GM12878 (cell line): ENCODE data around the gene PPP2R3C. TPM values are rescaled to one million over a fixed set of nuclear protein-coding genes. Genes with fewer than 3 reads are reported as not detected.

Experiments
- BMI1 ChIP-seq: fragments of 450-650 bp; IDR thresholded peaks from 2 replicates; pipeline ENCODE4 v1.6.1; 2016; ENCODE audit warnings: mild to moderate bottlenecking, moderate library complexity, borderline replicate concordance
- CBX5 ChIP-seq: sonication (generic); IDR thresholded peaks from 2 replicates; pipeline ENCODE4 v1.6.1; 2016; ENCODE audit warnings: low read depth, moderate library complexity, mild to moderate bottlenecking, inconsistent platforms
- ETV6 ChIP-seq, 2 experiments: fragments of 450-650 bp in 1 of 2; IDR thresholded peaks in 1 of 2; conservative IDR thresholded peaks in 1 of 2; 2 replicates each; pipeline ENCODE4 v1.6.1; 2014; ENCODE audit warnings: antibody characterized with exemption in 1 of 2, borderline replicate concordance in 1 of 2, low read depth in 1 of 2, mild to moderate bottlenecking in 1 of 2, moderate library complexity in 1 of 2
- FOS ChIP-seq: IDR thresholded peaks from 3 replicates; pipeline ENCODE4 v1.6.1; 2011; ENCODE audit warnings: borderline replicate concordance; ENCODE audit not compliant: insufficient read length; ENCODE audit errors: extremely low read depth
- JUND ChIP-seq: IDR thresholded peaks from 2 replicates; pipeline ENCODE4 v1.6.1; 2012; ENCODE audit warnings: low read depth, mild to moderate bottlenecking, low read length, improper control_type of control experiment, moderate library complexity
- KLF5 ChIP-seq: fragments of 450-650 bp; IDR thresholded peaks from 2 replicates; pipeline ENCODE4 v1.6.1; 2014; ENCODE audit warnings: mild to moderate bottlenecking; ENCODE audit not compliant: partially characterized antibody
- NR2F1 ChIP-seq: fragments of 450-650 bp; conservative IDR thresholded peaks from 2 replicates; pipeline ENCODE4 v1.6.1; 2017; ENCODE audit warnings: mild to moderate bottlenecking
- RAD21 ChIP-seq: IDR thresholded peaks from 2 replicates; pipeline ENCODE4 v1.6.1; 2011; ENCODE audit warnings: mild to moderate bottlenecking, low read depth, low read length, moderate library complexity; ENCODE audit not compliant: insufficient read depth
- RFX5 ChIP-seq: IDR thresholded peaks from 2 replicates; pipeline ENCODE4 v1.6.1; 2011; ENCODE audit warnings: low read depth, low read length, improper control_type of control experiment
- SMAD5 ChIP-seq: IDR thresholded peaks from 2 replicates; pipeline ENCODE4 v1.6.1; 2016; ENCODE audit warnings: antibody characterized with exemption, low read depth
- STAT3 ChIP-seq: IDR thresholded peaks from 2 replicates; pipeline ENCODE4 v1.6.1; 2011; ENCODE audit warnings: low read depth, low read length, improper control_type of control experiment
- TCF7 ChIP-seq: IDR thresholded peaks from 2 replicates; pipeline ENCODE4 v1.6.1; 2014; ENCODE audit warnings: antibody characterized with exemption, borderline replicate concordance
- YBX1 ChIP-seq: fragments of 450-650 bp; IDR thresholded peaks from 2 replicates; pipeline ENCODE4 v1.6.1; 2016; ENCODE audit warnings: antibody characterized with exemption
- ZNF384 ChIP-seq: IDR thresholded peaks from 2 replicates; pipeline ENCODE4 v1.6.1; 2012; ENCODE audit warnings: low read depth, mild to moderate bottlenecking, low read length, improper control_type of control experiment, borderline replicate concordance
- polyA plus RNA-seq, 11 experiments: library from polyadenylated mRNA; depleted of rRNA in 4 of 11; unstranded in 6 of 11; stranded (reverse) in 5 of 11; fragments of >200 nt; fragmentation: Nextera tagmentation in 4 of 11; fragmentation: Illumina TruSeq in 1 of 11; extraction: Ambion mirVana in 4 of 11; extraction: Trizol in 1 of 11; gene quantifications; 1 replicate in 1 of 11; 2 replicates in 10 of 11; pipeline versions ENCODE4 v1.2.1 to v1.2.3, GENCODE V29; 2011 to 2016; ENCODE audit warnings: inconsistent platforms in 2 of 11, missing spikeins in 2 of 11, low read depth in 1 of 11
- total RNA-seq, 4 experiments: library from RNA; depleted of rRNA in 3 of 4; stranded (reverse); fragments of >200 nt in 3 of 4; fragmentation: Illumina TruSeq in 1 of 4; extraction: Trizol in 1 of 4; gene quantifications; 2 replicates each; pipeline versions ENCODE4 v1.2.1 to v1.2.3, GENCODE V29; 2013 to 2021
- TF ChIP-seq, protein P1 (sequence below): fragments of 450-650 bp; IDR thresholded peaks from 2 replicates; pipeline ENCODE4 v1.6.1; 2017; ENCODE audit warnings: mild to moderate bottlenecking
- TF ChIP-seq, protein P2 (sequence below): fragments of 450-650 bp; IDR thresholded peaks from 2 replicates; pipeline ENCODE4 v1.6.1; 2016; ENCODE audit warnings: mild to moderate bottlenecking
- TF ChIP-seq, protein P3 (sequence below): IDR thresholded peaks from 2 replicates; pipeline ENCODE4 v1.6.1; 2011; ENCODE audit warnings: mild to moderate bottlenecking, low read depth, low read length, moderate library complexity; ENCODE audit not compliant: insufficient replicate concordance
- TF ChIP-seq, protein P4 (sequence below): IDR thresholded peaks from 2 replicates; pipeline ENCODE4 v1.6.1; 2012; ENCODE audit warnings: low read depth, low read length, improper control_type of control experiment
- TF ChIP-seq, protein P5 (sequence below): fragments of 450-650 bp; IDR thresholded peaks from 2 replicates; pipeline ENCODE4 v1.6.1; 2016; ENCODE audit warnings: mild to moderate bottlenecking

The PPP2R3C gene
- total and polyA plus RNA-seq, 10 of the 15 experiments (the other 5 are each of a cell fraction or from before 2014, with no cell fraction given), result 27.6 to 80.5 (median 42.9) TPM

DNA sequence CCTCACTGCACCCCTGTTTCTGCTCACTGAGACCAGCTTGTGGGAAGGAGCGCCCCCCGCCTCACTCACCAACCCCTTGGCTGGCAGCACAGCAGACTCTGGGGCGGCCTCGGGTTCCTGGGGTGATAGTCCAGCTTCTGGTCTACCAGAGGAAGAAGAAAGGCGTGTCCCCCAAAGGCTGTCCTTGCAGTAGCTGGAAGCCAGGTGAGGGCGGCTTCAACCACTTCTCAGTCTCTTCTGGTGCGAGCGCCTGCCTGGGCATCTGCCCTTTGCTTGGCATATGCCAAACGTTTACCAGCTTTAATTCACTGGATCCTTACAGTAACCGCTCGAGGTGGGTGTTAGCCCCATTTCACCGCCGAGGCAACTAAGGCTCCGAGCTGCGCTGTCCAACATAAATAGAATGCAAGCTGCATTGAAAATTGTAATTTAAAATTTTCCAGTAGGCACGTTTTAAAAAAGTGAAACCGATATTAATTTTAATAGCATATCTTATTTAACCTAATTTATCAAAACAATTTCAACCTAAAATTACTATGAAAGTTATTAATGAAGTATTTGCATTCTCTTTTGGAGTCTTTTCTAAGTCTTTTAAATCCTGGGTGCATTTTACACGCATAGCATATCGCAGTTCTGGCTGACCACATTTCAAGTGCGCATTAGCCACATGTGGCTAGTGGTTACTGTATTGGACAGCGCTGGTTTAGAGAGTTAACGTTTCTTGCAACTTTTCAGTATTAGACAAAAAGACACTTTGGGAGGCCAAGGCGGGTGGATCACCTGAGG lies 74.8 kb downstream of the PPP2R3C start (continued):
- TF ChIP-seq, protein P1, sequence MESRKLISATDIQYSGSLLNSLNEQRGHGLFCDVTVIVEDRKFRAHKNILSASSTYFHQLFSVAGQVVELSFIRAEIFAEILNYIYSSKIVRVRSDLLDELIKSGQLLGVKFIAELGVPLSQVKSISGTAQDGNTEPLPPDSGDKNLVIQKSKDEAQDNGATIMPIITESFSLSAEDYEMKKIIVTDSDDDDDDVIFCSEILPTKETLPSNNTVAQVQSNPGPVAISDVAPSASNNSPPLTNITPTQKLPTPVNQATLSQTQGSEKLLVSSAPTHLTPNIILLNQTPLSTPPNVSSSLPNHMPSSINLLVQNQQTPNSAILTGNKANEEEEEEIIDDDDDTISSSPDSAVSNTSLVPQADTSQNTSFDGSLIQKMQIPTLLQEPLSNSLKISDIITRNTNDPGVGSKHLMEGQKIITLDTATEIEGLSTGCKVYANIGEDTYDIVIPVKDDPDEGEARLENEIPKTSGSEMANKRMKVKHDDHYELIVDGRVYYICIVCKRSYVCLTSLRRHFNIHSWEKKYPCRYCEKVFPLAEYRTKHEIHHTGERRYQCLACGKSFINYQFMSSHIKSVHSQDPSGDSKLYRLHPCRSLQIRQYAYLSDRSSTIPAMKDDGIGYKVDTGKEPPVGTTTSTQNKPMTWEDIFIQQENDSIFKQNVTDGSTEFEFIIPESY, result no peak
- TF ChIP-seq ETV6 (conservative IDR thresholded peaks at IDR 0.05 in 1 of 2, IDR thresholded peaks at IDR 0.05 in 1 of 2; ENCODE audit: borderline replicate concordance in 1 of 2, low read depth in 1 of 2) (no peak), CBX5 (no peak), RAD21 (no peak), FOS (no peak), ZNF384 (no peak), KLF5 (no peak), SMAD5 (no peak), JUND (no peak), RFX5 (no peak), NR2F1 (0 out of 2 replicates have a peak, but pooled peaks have one; percentile 29), BMI1 (no peak), YBX1 (no peak), TCF7 (no peak), STAT3 (no peak)
- TF ChIP-seq, protein P2, sequence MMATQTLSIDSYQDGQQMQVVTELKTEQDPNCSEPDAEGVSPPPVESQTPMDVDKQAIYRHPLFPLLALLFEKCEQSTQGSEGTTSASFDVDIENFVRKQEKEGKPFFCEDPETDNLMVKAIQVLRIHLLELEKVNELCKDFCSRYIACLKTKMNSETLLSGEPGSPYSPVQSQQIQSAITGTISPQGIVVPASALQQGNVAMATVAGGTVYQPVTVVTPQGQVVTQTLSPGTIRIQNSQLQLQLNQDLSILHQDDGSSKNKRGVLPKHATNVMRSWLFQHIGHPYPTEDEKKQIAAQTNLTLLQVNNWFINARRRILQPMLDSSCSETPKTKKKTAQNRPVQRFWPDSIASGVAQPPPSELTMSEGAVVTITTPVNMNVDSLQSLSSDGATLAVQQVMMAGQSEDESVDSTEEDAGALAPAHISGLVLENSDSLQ, result no peak
- TF ChIP-seq, protein P3, sequence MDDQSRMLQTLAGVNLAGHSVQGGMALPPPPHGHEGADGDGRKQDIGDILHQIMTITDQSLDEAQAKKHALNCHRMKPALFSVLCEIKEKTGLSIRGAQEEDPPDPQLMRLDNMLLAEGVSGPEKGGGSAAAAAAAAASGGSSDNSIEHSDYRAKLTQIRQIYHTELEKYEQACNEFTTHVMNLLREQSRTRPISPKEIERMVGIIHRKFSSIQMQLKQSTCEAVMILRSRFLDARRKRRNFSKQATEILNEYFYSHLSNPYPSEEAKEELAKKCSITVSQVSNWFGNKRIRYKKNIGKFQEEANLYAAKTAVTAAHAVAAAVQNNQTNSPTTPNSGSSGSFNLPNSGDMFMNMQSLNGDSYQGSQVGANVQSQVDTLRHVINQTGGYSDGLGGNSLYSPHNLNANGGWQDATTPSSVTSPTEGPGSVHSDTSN, result no peak
- TF ChIP-seq, protein P4, sequence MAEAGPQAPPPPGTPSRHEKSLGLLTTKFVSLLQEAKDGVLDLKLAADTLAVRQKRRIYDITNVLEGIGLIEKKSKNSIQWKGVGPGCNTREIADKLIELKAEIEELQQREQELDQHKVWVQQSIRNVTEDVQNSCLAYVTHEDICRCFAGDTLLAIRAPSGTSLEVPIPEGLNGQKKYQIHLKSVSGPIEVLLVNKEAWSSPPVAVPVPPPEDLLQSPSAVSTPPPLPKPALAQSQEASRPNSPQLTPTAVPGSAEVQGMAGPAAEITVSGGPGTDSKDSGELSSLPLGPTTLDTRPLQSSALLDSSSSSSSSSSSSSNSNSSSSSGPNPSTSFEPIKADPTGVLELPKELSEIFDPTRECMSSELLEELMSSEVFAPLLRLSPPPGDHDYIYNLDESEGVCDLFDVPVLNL, result no peak
- TF ChIP-seq, protein P5, sequence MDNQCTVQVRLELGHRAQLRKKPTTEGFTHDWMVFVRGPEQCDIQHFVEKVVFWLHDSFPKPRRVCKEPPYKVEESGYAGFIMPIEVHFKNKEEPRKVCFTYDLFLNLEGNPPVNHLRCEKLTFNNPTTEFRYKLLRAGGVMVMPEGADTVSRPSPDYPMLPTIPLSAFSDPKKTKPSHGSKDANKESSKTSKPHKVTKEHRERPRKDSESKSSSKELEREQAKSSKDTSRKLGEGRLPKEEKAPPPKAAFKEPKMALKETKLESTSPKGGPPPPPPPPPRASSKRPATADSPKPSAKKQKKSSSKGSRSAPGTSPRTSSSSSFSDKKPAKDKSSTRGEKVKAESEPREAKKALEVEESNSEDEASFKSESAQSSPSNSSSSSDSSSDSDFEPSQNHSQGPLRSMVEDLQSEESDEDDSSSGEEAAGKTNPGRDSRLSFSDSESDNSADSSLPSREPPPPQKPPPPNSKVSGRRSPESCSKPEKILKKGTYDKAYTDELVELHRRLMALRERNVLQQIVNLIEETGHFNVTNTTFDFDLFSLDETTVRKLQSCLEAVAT, result peak; percentile 55; the same call in 1 of the 2 replicates
